ENCODE results near the gene SLC38A10. TPM values are rescaled to one million over a fixed set of nuclear protein-coding genes. Genes with fewer than 3 reads are reported as not detected.

SLC38A10 gene
- total and polyA plus RNA-seq, 8 donors, result 72.8 to 190 (median 96.9) TPM

- intact Hi-C loops (cut with DNase I), result no loop called here
- H3K36me3 ChIP-seq, result peaks cover 0 to 74% (median 26%) of the 10 kb centered on the region in 3 donors
- peak in 1 of 6 donors; percentile 6 for DNase-seq
- no peaks in the 10 kb centered on the region for H3K9me3 ChIP-seq
- no peak for FAIRE-seq
- no peak overlapping the region for H3K4me3 ChIP-seq
- no peaks in the 10 kb centered on the region for H3K4me1 ChIP-seq
- peak in 1 of 4 donors; percentile 14 for ATAC-seq
- TF ChIP-seq, protein P1, sequence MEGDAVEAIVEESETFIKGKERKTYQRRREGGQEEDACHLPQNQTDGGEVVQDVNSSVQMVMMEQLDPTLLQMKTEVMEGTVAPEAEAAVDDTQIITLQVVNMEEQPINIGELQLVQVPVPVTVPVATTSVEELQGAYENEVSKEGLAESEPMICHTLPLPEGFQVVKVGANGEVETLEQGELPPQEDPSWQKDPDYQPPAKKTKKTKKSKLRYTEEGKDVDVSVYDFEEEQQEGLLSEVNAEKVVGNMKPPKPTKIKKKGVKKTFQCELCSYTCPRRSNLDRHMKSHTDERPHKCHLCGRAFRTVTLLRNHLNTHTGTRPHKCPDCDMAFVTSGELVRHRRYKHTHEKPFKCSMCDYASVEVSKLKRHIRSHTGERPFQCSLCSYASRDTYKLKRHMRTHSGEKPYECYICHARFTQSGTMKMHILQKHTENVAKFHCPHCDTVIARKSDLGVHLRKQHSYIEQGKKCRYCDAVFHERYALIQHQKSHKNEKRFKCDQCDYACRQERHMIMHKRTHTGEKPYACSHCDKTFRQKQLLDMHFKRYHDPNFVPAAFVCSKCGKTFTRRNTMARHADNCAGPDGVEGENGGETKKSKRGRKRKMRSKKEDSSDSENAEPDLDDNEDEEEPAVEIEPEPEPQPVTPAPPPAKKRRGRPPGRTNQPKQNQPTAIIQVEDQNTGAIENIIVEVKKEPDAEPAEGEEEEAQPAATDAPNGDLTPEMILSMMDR (IDR thresholded peaks at IDR 0.05), result no peak
- no peaks in the 10 kb centered on the region for H3K27me3 ChIP-seq
- 91 to 94% methylated on average over 18 of the region's 18 CpGs for WGBS, 2 donors
- no peak overlapping the region for H3K27ac ChIP-seq
Observed at GRCh38 chr17:81270279-81270678, 24.8 kb downstream of the SLC38A10 start.

DNA sequence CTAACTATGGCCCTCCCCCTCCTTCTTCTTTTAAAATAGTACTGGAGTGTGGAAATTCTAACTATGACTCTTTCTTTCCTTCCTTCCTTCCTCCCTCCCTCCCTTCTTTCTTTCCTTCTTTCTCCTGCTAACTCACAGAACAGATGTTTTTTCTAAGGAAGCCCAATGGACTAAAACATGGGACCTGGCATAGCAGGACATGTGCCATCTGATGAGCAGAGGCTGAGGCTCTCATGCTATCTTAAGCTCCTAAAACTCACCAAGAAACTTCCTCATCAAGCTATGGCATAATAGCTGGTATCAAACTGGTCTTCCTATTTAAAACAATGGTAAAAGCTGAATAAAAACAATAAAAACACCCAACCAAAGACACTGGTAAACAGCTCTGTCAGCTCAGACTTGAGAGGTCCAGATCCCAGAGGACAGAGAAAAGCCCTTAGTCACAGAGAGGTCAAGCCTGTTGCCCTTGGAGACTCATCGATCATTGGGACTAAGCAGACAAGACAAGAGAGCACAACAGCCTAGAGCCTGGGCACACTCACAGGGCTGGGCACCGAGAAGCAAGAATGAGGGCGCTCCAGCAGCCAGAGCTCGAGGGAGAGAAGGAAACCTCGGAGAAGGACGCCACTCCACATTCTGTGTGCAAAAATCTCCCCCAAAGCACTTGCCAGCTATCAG, 27.6 kb downstream of the SLC38A10 start:
- Histone ChIP-seq H3K4me3 (no peak overlapping the region), H3K27ac (no peak overlapping the region), H3K36me3 (peaks cover 0 to 73% (median 34%) of the 10 kb centered on the region in 3 donors), H3K27me3 (no peaks in the 10 kb centered on the region), H3K4me1 (no peaks in the 10 kb centered on the region), H3K9me3 (no peaks in the 10 kb centered on the region)
- WGBS, 2 donors, result 86 to 90% methylated on average over 6 of the region's 6 CpGs
- intact Hi-C loops (cut with DNase I), result no loop called here
- no peak for FAIRE-seq
- peak in 1 of 6 donors; percentile 14 for DNase-seq
- no peak for ATAC-seq
- TF ChIP-seq, protein P1 (IDR thresholded peaks at IDR 0.05), result no peak

- ATAC-seq (no peak), DNase-seq (peak in 2 of 6 donors; percentile 14 to 38), FAIRE-seq (no peak)
- H3K9me3 ChIP-seq, result no peaks in the 10 kb centered on the region
- no peaks in the 10 kb centered on the region for H3K27me3 ChIP-seq
- intact Hi-C loops (cut with DNase I), result no loop called here
- no peak overlapping the region for H3K27ac ChIP-seq
- TF ChIP-seq, protein P1 (IDR thresholded peaks at IDR 0.05), result no peak
- no peak overlapping the region for H3K4me3 ChIP-seq
- 97 to 99% methylated on average over 22 of the region's 22 CpGs for WGBS, 2 donors
- H3K4me1 ChIP-seq, result no peaks in the 10 kb centered on the region
- H3K36me3 ChIP-seq, result peaks cover 0 to 72% (median 42%) of the 10 kb centered on the region in 3 donors
Observed at GRCh38 chr17:81265576-81265975, 29.5 kb downstream of the SLC38A10 start.

GRCh38 chr17:81264640-81265039, 30.5 kb downstream of the SLC38A10 start:
- intact Hi-C loops (cut with DNase I), result no loop called here
- no peaks in the 10 kb centered on the region for H3K27me3 ChIP-seq
- TF ChIP-seq, protein P1 (IDR thresholded peaks at IDR 0.05), result no peak
- no peak for ATAC-seq
- H3K36me3 ChIP-seq, result peaks cover 0 to 72% (median 45%) of the 10 kb centered on the region in 3 donors
- H3K4me1 ChIP-seq, result no peaks in the 10 kb centered on the region
- FAIRE-seq, result no peak
- no peak overlapping the region for H3K4me3 ChIP-seq
- 93 to 94% methylated on average over 12 of the region's 12 CpGs for WGBS, 2 donors
- H3K27ac ChIP-seq, result no peak overlapping the region
- H3K9me3 ChIP-seq, result no peaks in the 10 kb centered on the region
- DNase-seq, result peak in 1 of 6 donors; percentile 58
